Naive thymus-derived CD4-positive, alpha-beta T cell (primary cell): ENCODE measurements around the gene TEDDM1. TPM values are rescaled to one million over a fixed set of nuclear protein-coding genes. Genes with fewer than 3 reads are reported as not detected.

Source experiments
- ATAC-seq: fragments of 150-1000 bp; cut with Tn5 transposase; 2 replicates; pipeline ENCODE4 v1.10.0; 2021; ENCODE audit warnings: mild to moderate bottlenecking, moderate library complexity
- CTCF ChIA-PET: fragments of 350-600 bp; sonication (Branson Sonifier 250); formaldehyde crosslinking; loops from one replicate; lab custom pipeline; 2021; ENCODE audit warnings: antibody characterized with exemption; lab: Charles Lee
- POLR2A ChIA-PET: fragments of 350-600 bp; sonication (Branson Sonifier 250); formaldehyde crosslinking; loops from one replicate; lab custom pipeline; 2021; ENCODE audit warnings: antibody characterized with exemption, inconsistent platforms; lab: Charles Lee
- DNase-seq, 9 donors: peaks; one replicate each; pipeline versions ENCODE4 v3.0.0 to v3.0.0-alpha.2; 2020 to 2022; ENCODE audit warnings: mixed read lengths in 1 of 9
- H3K27ac ChIP-seq: one replicate; pipeline ENCODE4 v1.7.0; 2013; ENCODE audit warnings: mild to moderate bottlenecking, low read depth, low read length, moderate library complexity
- H3K27me3 ChIP-seq, 2 donors: one replicate each; pipeline ENCODE4 v1.7.0; 2013; ENCODE audit warnings: low read length in 2 of 2, mild to moderate bottlenecking in 2 of 2, moderate library complexity in 2 of 2; ENCODE audit not compliant: control insufficient read depth in 2 of 2, insufficient read depth in 2 of 2
- H3K36me3 ChIP-seq, 3 experiments: 1 replicate in 2 of 3; 2 replicates in 1 of 3; pipeline ENCODE4 v1.7.0; 2013; ENCODE audit warnings: low read length in 3 of 3, mild to moderate bottlenecking in 3 of 3, moderate library complexity in 1 of 3; ENCODE audit not compliant: insufficient read depth in 3 of 3, control insufficient read depth in 2 of 3
- H3K4me1 ChIP-seq, 2 donors: one replicate each; pipeline ENCODE4 v1.7.0; 2013; ENCODE audit warnings: low read length in 2 of 2, mild to moderate bottlenecking in 2 of 2, moderate library complexity in 1 of 2; ENCODE audit not compliant: control insufficient read depth in 2 of 2, insufficient read depth in 2 of 2
- H3K4me3 ChIP-seq: 2 replicates; pipeline ENCODE4 v1.7.0; 2013; ENCODE audit warnings: mild to moderate bottlenecking, low read length
- H3K9me3 ChIP-seq, 3 experiments: 1 replicate in 2 of 3; 2 replicates in 1 of 3; pipeline ENCODE4 v1.7.0; 2013; ENCODE audit warnings: low read length in 3 of 3; ENCODE audit not compliant: control insufficient read depth in 2 of 3
- H3K27ac Mint-ChIP-seq, 9 donors: one replicate each; pipeline ENCODE4 v1.8.0; 2020 to 2022; ENCODE audit warnings: mixed read lengths in 9 of 9, mild to moderate bottlenecking in 8 of 9, moderate library complexity in 5 of 9, inconsistent platforms in 2 of 9
- H3K27me3 Mint-ChIP-seq, 5 donors: one replicate each; pipeline ENCODE4 v1.8.0; 2021 to 2022; ENCODE audit warnings: mixed read lengths in 5 of 5, mild to moderate bottlenecking in 1 of 5
- H3K36me3 Mint-ChIP-seq, 5 donors: one replicate each; pipeline ENCODE4 v1.8.0; 2020 to 2022; ENCODE audit warnings: mixed read lengths in 5 of 5, mild to moderate bottlenecking in 3 of 5, inconsistent platforms in 1 of 5
- H3K4me1 Mint-ChIP-seq, 7 donors: one replicate each; pipeline ENCODE4 v1.8.0; 2020 to 2022; ENCODE audit warnings: mixed read lengths in 7 of 7, mild to moderate bottlenecking in 3 of 7, inconsistent platforms in 1 of 7
- H3K4me3 Mint-ChIP-seq, 10 donors: one replicate each; pipeline ENCODE4 v1.8.0; 2020 to 2022; ENCODE audit warnings: mild to moderate bottlenecking in 10 of 10, mixed read lengths in 10 of 10, moderate library complexity in 6 of 10, inconsistent platforms in 2 of 10
- H3K9me3 Mint-ChIP-seq, 11 donors: one replicate each; pipeline ENCODE4 v1.8.0; 2020 to 2022; ENCODE audit warnings: mixed read lengths in 11 of 11, mild to moderate bottlenecking in 4 of 11, inconsistent platforms in 1 of 11, moderate library complexity in 1 of 11
- intact Hi-C, 2 donors: fragments of 100-400 bp; cut with micrococcal nuclease; formaldehyde crosslinking; loops; one replicate each; pipeline ENCODE4 v1.15.1; 2023
- polyA plus RNA-seq, 2 donors: library from polyadenylated mRNA; unstranded; fragments of 300-500 nt; fragmentation: Illumina TruSeq; gene quantifications; one replicate each; pipeline ENCODE4 v1.2.3, GENCODE V29; 2021
- total RNA-seq, 6 experiments: library from RNA in 5 of 6; stranded (reverse) in 5 of 6; gene quantifications; 1 replicate in 5 of 6; 2 replicates in 1 of 6; pipeline ENCODE4 v1.2.3 and lab custom pipeline; 2021 to 2026

The TEDDM1 gene
- total and polyA plus RNA-seq, 7 experiments from 2014 or later, result 0.07 TPM; not detected in 5

DNA sequence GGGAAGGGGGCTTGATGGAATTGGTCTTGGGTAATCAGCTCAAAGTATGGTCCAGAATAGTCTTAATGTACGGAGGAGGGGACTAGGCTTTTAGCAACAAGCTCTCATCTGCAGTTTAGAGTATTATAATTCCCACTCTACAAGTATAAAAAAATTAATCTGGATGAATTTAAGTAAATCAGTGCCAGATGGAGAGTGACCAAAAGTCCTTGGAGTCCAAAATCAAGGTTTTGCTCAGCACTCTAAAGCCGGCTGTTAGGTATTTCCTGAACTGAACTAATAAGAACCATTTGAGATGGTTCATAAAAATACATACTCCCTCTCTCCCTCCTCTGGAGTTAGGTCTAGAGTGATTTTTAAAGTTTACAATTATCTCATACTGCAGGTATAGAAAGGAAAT, 32.5 kb downstream of the TEDDM1 start:
- Mint-ChIP-seq H3K4me1 (no peaks in the 10 kb centered on the region), H3K36me3 (peaks cover 0 to 3% (median 0%) of the 10 kb centered on the region in 5 donors), H3K4me3 (no peak overlapping the region), H3K27ac (no peak overlapping the region), H3K27me3 (peaks cover 0 to 25% (median 0%) of the 10 kb centered on the region in 5 donors), H3K9me3 (peaks cover 0 to 2% (median 0%) of the 10 kb centered on the region in 11 donors)
- no peaks in the 10 kb centered on the region for H3K36me3 ChIP-seq
- H3K4me1 ChIP-seq, result no peaks in the 10 kb centered on the region
- H3K4me3 ChIP-seq, result no peak overlapping the region
- ChIA-PET CTCF (interaction anchor here (0.7 kb wide), 2 partner anchors 54 to 962 kb away, joined by 3 read pairs; no protein-coding TSS in a partner anchor), POLR2A (no interaction called here)
- no peak for ATAC-seq
- H3K9me3 ChIP-seq, result no peaks in the 10 kb centered on the region
- no peak overlapping the region for H3K27ac ChIP-seq
- DNase-seq, result no peak
- no peaks in the 10 kb centered on the region for H3K27me3 ChIP-seq
- intact Hi-C loops, result no loop called here

DNA sequence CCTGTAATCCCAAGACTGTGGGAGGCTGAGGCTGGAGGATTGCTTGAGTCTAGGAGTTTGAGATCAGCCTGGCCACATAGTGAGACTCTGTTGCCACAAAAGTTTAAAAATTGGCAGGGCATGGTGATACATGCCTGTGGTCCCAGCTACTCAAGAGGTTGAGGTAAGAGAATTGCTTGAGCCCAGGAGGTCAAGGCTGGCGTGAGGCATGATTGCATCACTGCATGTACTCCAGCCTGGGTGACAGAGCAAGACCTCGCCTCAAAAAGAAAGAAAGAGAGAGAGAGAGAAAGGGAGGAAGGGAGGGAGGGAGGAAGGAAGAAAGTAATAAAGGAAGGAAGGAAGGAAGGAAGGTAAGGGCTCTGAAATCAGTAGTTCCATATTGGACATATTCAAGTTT, 33.9 kb downstream of the TEDDM1 start:
- Mint-ChIP-seq H3K27ac (no peak overlapping the region), H3K4me3 (no peak overlapping the region), H3K27me3 (peaks cover 0 to 16% (median 0%) of the 10 kb centered on the region in 5 donors), H3K36me3 (peaks cover 0 to 3% (median 0%) of the 10 kb centered on the region in 5 donors), H3K9me3 (peaks cover 0 to 2% (median 0%) of the 10 kb centered on the region in 11 donors), H3K4me1 (no peaks in the 10 kb centered on the region)
- Histone ChIP-seq H3K4me3 (no peak overlapping the region), H3K27me3 (no peaks in the 10 kb centered on the region), H3K9me3 (no peaks in the 10 kb centered on the region), H3K27ac (no peak overlapping the region), H3K4me1 (no peaks in the 10 kb centered on the region), H3K36me3 (no peaks in the 10 kb centered on the region)
- no peak for DNase-seq
- intact Hi-C loops, result no loop called here
- POLR2A ChIA-PET, result no interaction called here
- CTCF ChIA-PET, result no interaction called here
- no peak for ATAC-seq

DNA sequence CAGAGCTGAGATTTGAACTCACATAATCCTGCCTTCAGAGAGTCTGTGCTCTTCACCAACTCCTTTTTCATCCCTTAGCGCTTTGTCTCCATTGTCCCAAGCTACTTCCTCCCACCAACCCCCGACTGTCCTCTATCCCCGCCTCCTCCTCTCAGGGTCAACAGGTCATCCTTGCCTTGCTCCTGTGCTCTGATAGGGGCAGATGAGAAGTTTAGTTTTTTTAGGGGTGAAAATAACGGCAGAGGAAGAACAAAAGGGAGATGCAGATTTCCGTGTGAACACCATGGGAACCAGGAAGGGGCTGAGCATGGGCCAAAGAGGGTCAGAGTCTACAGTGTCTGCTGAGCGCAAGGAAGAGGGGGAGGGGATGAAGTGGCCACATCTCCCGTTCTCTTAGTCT, 40.8 kb downstream of the TEDDM1 start:
- Mint-ChIP-seq H3K9me3 (no peaks in the 10 kb centered on the region), H3K4me1 (no peaks in the 10 kb centered on the region), H3K4me3 (no peak overlapping the region), H3K36me3 (no peaks in the 10 kb centered on the region), H3K27me3 (peaks cover 0 to 14% (median 0%) of the 10 kb centered on the region in 5 donors), H3K27ac (no peak overlapping the region)
- Histone ChIP-seq H3K36me3 (no peaks in the 10 kb centered on the region), H3K9me3 (no peaks in the 10 kb centered on the region), H3K4me1 (no peaks in the 10 kb centered on the region), H3K27me3 (no peaks in the 10 kb centered on the region), H3K27ac (no peak overlapping the region), H3K4me3 (no peak overlapping the region)
- ChIA-PET CTCF (no interaction called here), POLR2A (no interaction called here)
- intact Hi-C loops, result loop anchor here in 1 of 2 donors (5.0 kb wide), 1 partner anchor 33 kb away; the partner anchor contains the start of gene GLUL
- ATAC-seq (no peak), DNase-seq (no peak)

DNA sequence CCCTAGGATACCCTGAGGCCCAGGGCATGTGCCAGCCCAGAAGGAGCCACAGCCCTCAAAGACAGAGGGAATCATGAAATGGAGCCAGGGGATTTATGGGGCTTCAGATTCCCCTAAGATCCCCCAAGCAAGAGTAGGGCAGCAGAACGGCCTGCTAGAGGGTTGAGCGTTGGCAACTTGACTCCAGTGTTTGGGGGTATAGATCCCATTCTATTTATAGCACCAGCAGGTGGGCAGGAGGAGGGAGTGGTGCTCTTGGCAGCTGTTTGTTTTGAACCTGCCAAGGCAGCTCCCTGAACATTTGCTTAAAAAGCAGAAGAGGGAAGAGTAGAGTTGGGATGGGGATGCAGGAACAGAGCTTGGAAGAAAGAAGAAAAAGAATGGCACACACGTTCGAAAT, 42.6 kb downstream of the TEDDM1 start:
- H3K36me3 Mint-ChIP-seq, result no peaks in the 10 kb centered on the region
- ChIA-PET POLR2A (interaction anchor here (0.6 kb wide), 1 partner anchor 1974 kb away, joined by 3 read pairs; no protein-coding TSS in a partner anchor), CTCF (no interaction called here)
- peaks cover 0 to 16% (median 0%) of the 10 kb centered on the region in 5 donors for H3K27me3 Mint-ChIP-seq
- Histone ChIP-seq H3K36me3 (no peaks in the 10 kb centered on the region), H3K9me3 (no peaks in the 10 kb centered on the region), H3K27ac (no peak overlapping the region), H3K4me3 (no peak overlapping the region), H3K27me3 (no peaks in the 10 kb centered on the region), H3K4me1 (no peaks in the 10 kb centered on the region)
- intact Hi-C loops, result loop anchor here in 1 of 2 donors (5.0 kb wide), 1 partner anchor 34 kb away; the partner anchor contains the start of gene GLUL
- ATAC-seq (no peak), DNase-seq (no peak)
- H3K4me3 Mint-ChIP-seq, result no peak overlapping the region
- no peaks in the 10 kb centered on the region for H3K4me1 Mint-ChIP-seq
- no peaks in the 10 kb centered on the region for H3K9me3 Mint-ChIP-seq
- H3K27ac Mint-ChIP-seq, result no peak overlapping the region

DNA sequence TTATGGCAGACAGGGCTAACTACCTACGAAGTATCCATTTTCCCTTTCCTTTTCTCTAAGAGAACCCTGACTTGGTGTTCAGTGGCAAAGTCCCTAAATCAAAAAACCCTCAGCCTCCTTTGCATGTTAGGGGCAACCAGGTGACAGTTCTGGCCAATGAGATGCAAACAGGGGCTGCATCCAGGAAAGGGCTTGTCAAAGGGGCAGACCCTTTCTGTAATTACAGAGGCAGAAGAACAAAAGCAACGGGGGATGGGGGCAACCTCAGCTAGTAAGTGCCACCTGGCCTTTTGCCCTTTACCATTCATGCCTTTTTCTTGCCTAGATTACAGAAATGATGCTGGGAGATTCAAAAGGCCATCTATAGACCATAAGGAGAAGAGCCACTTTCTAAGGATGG, 43.3 kb downstream of the TEDDM1 start:
- Mint-ChIP-seq H3K36me3 (no peaks in the 10 kb centered on the region), H3K4me3 (no peak overlapping the region), H3K4me1 (no peaks in the 10 kb centered on the region), H3K27ac (no peak overlapping the region), H3K9me3 (no peaks in the 10 kb centered on the region), H3K27me3 (peaks cover 0 to 16% (median 0%) of the 10 kb centered on the region in 5 donors)
- intact Hi-C loops, result loop anchor here in 1 of 2 donors (5.0 kb wide), 1 partner anchor 35 kb away; the partner anchor contains the start of gene GLUL
- Histone ChIP-seq H3K27ac (no peak overlapping the region), H3K9me3 (no peaks in the 10 kb centered on the region), H3K4me3 (no peak overlapping the region), H3K36me3 (no peaks in the 10 kb centered on the region), H3K27me3 (no peaks in the 10 kb centered on the region), H3K4me1 (no peaks in the 10 kb centered on the region)
- ATAC-seq (no peak), DNase-seq (no peak)
- ChIA-PET POLR2A (no interaction called here), CTCF (no interaction called here)

DNA sequence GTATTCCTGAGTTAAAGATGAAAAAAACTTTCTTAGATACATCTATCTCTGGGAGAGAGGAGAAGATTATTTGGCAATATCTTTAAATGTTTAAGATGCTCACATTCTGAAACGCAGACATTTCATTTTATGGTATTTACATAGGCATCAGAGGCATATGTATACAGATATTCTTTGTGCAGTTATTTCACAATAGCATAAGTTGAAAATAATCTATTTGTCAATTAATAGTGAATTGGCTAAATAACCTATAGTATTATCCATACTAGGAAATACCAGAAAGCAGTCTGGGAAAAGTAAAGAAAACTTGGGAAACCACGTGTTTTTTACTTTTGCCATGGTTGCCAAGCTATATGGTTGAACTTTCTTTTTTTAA, 44.8 kb downstream of the TEDDM1 start:
- no peak overlapping the region for H3K27ac ChIP-seq
- Mint-ChIP-seq H3K36me3 (no peaks in the 10 kb centered on the region), H3K4me1 (no peaks in the 10 kb centered on the region), H3K9me3 (no peaks in the 10 kb centered on the region), H3K27me3 (peaks cover 0 to 19% (median 0%) of the 10 kb centered on the region in 5 donors), H3K4me3 (no peak overlapping the region), H3K27ac (no peak overlapping the region)
- no peaks in the 10 kb centered on the region for H3K27me3 ChIP-seq
- H3K4me1 ChIP-seq, result no peaks in the 10 kb centered on the region
- no peak overlapping the region for H3K4me3 ChIP-seq
- POLR2A ChIA-PET, result no interaction called here
- CTCF ChIA-PET, result no interaction called here
- DNase-seq, result no peak
- H3K9me3 ChIP-seq, result no peaks in the 10 kb centered on the region
- no peaks in the 10 kb centered on the region for H3K36me3 ChIP-seq
- intact Hi-C loops, result loop anchor here in 1 of 2 donors (5.0 kb wide), 1 partner anchor 37 kb away; the partner anchor contains the start of gene GLUL
- ATAC-seq, result no peak

DNA sequence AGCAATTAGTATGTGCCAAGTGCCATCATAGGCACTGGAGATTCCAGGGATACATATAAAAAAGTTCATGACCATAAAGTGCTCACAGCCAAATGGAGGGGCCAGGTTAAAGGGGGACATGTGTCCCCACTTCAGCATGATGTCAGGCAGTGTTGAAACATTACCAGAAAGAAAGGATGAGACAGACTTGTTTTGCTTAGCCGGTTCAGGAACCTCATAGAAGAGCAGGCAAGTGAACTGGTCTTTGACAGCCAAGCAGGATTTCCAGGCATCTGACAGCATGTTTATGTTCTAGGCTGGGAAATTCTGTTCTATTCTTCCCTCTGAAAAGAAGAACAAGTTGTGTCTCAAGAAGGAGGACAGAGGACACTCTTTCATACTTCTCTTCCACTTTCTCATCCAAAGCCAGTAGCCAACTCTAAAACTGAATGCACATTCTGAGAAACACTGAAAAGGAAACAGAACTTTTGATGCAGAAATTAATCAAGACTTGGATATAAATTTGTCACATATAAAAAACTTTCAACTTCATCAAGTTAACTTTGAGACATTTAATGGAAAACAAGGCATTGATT, 48.6 kb downstream of the TEDDM1 start:
- ChIA-PET CTCF (no interaction called here), POLR2A (no interaction called here)
- DNase-seq (no peak), ATAC-seq (no peak)
- Histone ChIP-seq H3K27me3 (no peaks in the 10 kb centered on the region), H3K27ac (no peak overlapping the region), H3K4me3 (no peak overlapping the region), H3K4me1 (no peaks in the 10 kb centered on the region), H3K9me3 (no peaks in the 10 kb centered on the region), H3K36me3 (no peaks in the 10 kb centered on the region)
- Mint-ChIP-seq H3K4me3 (no peak overlapping the region), H3K9me3 (no peaks in the 10 kb centered on the region), H3K4me1 (peaks cover 0 to 7% (median 0%) of the 10 kb centered on the region in 7 donors), H3K36me3 (no peaks in the 10 kb centered on the region), H3K27me3 (peaks cover 0 to 17% (median 4%) of the 10 kb centered on the region in 5 donors), H3K27ac (no peak overlapping the region)
- intact Hi-C loops, result no loop called here
